ENCODE data around the gene ADGRV1. TPM values are rescaled to one million over a fixed set of nuclear protein-coding genes. Genes with fewer than 3 reads are reported as not detected.
A peak's percentile ranks its signal among the peaks of the same experiment; 100 is the strongest.

The ADGRV1 gene
- total RNA-seq, 4 donors from 2014 or later = 129 to 158 (median 145) TPM

DNA sequence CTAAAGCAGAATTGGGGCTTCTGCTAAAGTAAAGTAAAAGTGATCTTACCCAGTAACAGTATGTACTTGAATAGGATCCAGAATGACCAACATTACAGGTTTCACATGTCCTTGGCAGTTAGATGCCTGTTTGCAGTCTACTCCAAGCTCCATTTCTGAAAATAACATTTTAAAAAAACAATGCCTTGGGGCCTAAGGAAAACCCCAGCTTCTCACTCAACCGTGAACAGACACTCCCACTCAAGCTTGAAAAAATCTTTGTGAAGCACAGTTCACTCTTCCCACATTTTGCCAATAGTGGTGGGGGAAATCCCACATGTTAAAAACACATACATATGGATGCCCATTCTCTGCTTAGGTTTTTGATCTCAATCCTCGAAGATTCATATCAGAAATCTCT, 520.4 kb downstream of the ADGRV1 start:
- Histone ChIP-seq H3K27me3 (no peaks in the 10 kb centered on the region), H3K4me1 (peaks cover 31 to 38% of the 10 kb centered on the region in 2 donors), H3K27ac (peak overlapping the region; percentile 88), H3K4me3 (replicated peaks in 1 of 3) (no peak overlapping the region), H3K9me3 (no peaks in the 10 kb centered on the region), H3K36me3 (no peaks in the 10 kb centered on the region)
- DNase-seq = peak; percentile 60 to 67
- WGBS, 2 donors = 17 to 18% methylated on average over 2 of the region's 2 CpGs
- TF ChIP-seq, protein P1, sequence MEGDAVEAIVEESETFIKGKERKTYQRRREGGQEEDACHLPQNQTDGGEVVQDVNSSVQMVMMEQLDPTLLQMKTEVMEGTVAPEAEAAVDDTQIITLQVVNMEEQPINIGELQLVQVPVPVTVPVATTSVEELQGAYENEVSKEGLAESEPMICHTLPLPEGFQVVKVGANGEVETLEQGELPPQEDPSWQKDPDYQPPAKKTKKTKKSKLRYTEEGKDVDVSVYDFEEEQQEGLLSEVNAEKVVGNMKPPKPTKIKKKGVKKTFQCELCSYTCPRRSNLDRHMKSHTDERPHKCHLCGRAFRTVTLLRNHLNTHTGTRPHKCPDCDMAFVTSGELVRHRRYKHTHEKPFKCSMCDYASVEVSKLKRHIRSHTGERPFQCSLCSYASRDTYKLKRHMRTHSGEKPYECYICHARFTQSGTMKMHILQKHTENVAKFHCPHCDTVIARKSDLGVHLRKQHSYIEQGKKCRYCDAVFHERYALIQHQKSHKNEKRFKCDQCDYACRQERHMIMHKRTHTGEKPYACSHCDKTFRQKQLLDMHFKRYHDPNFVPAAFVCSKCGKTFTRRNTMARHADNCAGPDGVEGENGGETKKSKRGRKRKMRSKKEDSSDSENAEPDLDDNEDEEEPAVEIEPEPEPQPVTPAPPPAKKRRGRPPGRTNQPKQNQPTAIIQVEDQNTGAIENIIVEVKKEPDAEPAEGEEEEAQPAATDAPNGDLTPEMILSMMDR (IDR thresholded peaks at IDR 0.05) = peak in 1 of 6 experiments; percentile 8
- no peak for TF ChIP-seq POLR2A (IDR thresholded peaks at IDR 0.05)
- intact Hi-C loops (cut with DNase I) = loop anchor here (10.0 kb wide), 1 partner anchor 54 kb away; no protein-coding TSS in a partner anchor

GRCh38 chr5:91089758-91090157, 531.2 kb downstream of the ADGRV1 start:
- Histone ChIP-seq H3K27me3 (no peaks in the 10 kb centered on the region), H3K27ac (peak overlapping the region in 1 of 3 donors; percentile 69), H3K36me3 (no peaks in the 10 kb centered on the region), H3K9me3 (no peaks in the 10 kb centered on the region), H3K4me3 (replicated peaks in 1 of 3) (no peak overlapping the region), H3K4me1 (peaks cover 29 to 33% of the 10 kb centered on the region in 2 donors)
- 92 to 97% methylated on average over 1 of the region's 1 CpG for WGBS, 2 donors
- DNase-seq = no peak
- TF ChIP-seq POLR2A (IDR thresholded peaks at IDR 0.05) = no peak
- TF ChIP-seq, protein P1 (IDR thresholded peaks at IDR 0.05) = no peak
- intact Hi-C loops (cut with DNase I) = loop anchor here (10.0 kb wide), 1 partner anchor 155 kb away; no protein-coding TSS in a partner anchor

DNA sequence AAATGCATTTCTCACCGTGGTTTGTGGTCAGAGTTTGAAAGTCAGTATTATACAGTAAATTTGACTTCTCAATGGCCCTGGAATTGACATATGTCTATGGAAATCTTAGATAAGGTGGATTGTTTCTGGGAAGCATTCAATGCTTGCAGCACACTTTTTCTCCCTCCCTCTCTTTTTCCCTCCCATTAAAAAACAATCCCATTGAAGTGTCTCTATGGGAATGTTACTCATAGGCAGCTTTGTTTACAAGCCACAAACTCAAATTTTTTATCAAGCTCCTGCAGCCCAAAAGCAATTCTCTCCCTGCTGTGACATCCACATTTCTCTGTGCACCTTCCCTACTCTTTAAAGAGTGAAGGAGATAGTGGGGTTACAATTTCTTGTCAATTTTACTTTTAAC, 532.4 kb downstream of the ADGRV1 start:
- TF ChIP-seq, protein P1 (IDR thresholded peaks at IDR 0.05) = no peak
- TF ChIP-seq POLR2A (IDR thresholded peaks at IDR 0.05) = no peak
- Histone ChIP-seq H3K9me3 (no peaks in the 10 kb centered on the region), H3K4me3 (replicated peaks in 1 of 3) (no peak overlapping the region), H3K27me3 (no peaks in the 10 kb centered on the region), H3K27ac (peak overlapping the region; percentile 47 to 78 (median 69)), H3K4me1 (peaks cover 37 to 46% of the 10 kb centered on the region in 2 donors), H3K36me3 (no peaks in the 10 kb centered on the region)
- intact Hi-C loops (cut with DNase I) = loop anchor here (10.0 kb wide), 1 partner anchor 156 kb away; no protein-coding TSS in a partner anchor
- 78 to 79% methylated on average over 1 of the region's 1 CpG for WGBS, 2 donors
- no peak for DNase-seq

DNA sequence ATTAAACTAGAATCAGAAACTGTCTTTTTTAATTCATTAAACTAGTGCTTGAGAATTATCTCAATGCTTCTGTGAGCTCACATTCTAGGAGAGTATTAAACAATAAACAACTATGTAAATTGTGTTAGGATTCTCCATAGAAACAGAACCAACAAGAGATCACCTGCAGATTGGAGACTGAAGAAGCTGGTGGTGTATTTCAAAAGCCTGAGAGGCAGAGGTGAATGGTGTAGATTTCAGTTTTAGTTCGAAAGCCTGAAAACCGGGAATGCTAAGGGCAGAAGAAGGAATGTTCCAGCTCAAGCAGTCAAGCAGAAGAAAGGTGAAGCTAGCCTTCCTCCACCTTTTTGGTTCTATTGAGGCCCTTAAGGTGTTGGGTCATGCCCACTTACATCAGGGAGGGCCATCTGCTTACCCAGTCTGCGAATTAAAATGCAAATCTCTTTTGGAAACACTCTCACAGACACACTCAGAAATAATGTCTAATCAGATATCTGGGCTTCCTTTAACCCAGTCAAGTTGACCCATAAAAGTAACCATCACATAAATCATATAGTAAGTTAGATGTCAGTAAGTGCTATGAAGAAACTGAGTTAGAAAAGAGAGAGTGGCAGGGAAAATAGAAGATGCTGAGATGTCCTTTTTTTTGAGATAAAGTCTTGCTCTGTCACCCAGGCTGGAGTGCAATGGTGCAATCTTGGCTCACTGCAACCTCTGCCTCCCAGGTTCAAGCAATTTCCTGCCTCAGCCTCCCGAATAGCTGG, 533.1 kb downstream of the ADGRV1 start:
- Histone ChIP-seq H3K27ac (peak overlapping the region; percentile 47 to 78 (median 69)), H3K36me3 (no peaks in the 10 kb centered on the region), H3K9me3 (no peaks in the 10 kb centered on the region), H3K4me3 (replicated peaks in 1 of 3) (no peak overlapping the region), H3K27me3 (no peaks in the 10 kb centered on the region), H3K4me1 (peaks cover 43 to 52% of the 10 kb centered on the region in 2 donors)
- DNase-seq = no peak
- TF ChIP-seq POLR2A (IDR thresholded peaks at IDR 0.05) = no peak
- TF ChIP-seq, protein P1 (IDR thresholded peaks at IDR 0.05) = no peak
- 71 to 74% methylated on average over 4 of the region's 4 CpGs for WGBS, 2 donors
- intact Hi-C loops (cut with DNase I) = loop anchor here (10.0 kb wide), 1 partner anchor 157 kb away; no protein-coding TSS in a partner anchor

Measured in thyroid gland (tissue), 4 donors.